CD4-positive, alpha-beta memory T cell (primary cell): ENCODE data around the gene PCF11. TPM values are rescaled to one million over a fixed set of nuclear protein-coding genes. Genes with fewer than 3 reads are reported as not detected.

Experiments
- CTCF ChIA-PET: fragments of 350-600 bp; sonication (Branson Sonifier 250); formaldehyde crosslinking; loops from one replicate; lab custom pipeline; 2021; ENCODE audit warnings: inconsistent platforms; ENCODE audit not compliant: partially characterized antibody; lab: Charles Lee
- POLR2A ChIA-PET: fragments of 350-600 bp; sonication (Branson Sonifier 250); formaldehyde crosslinking; loops from one replicate; lab custom pipeline; 2021; ENCODE audit not compliant: partially characterized antibody; lab: Charles Lee
- DNase-seq, 5 donors: peaks; one replicate each; pipeline versions ENCODE4 v3.0.0 to v3.0.0-alpha.2; 2020 to 2022; ENCODE audit warnings: mixed read lengths in 1 of 5
- H3K27ac ChIP-seq: one replicate; pipeline ENCODE4 v1.7.0; 2013; ENCODE audit warnings: low read depth, low read length
- H3K27me3 ChIP-seq: 2 replicates; pipeline ENCODE4 v1.7.0; 2013; ENCODE audit warnings: mild to moderate bottlenecking, low read length, moderate library complexity; ENCODE audit not compliant: insufficient read depth
- H3K36me3 ChIP-seq: 2 replicates; pipeline ENCODE4 v1.7.0; 2013; ENCODE audit warnings: mild to moderate bottlenecking, low read length, moderate library complexity; ENCODE audit not compliant: insufficient read depth
- H3K4me1 ChIP-seq: 2 replicates; pipeline ENCODE4 v1.7.0; 2013; ENCODE audit warnings: mild to moderate bottlenecking, low read length, moderate library complexity; ENCODE audit not compliant: insufficient read depth
- H3K4me3 ChIP-seq, 2 donors: one replicate each; pipeline ENCODE4 v1.7.0; 2013; ENCODE audit warnings: low read length in 2 of 2, mild to moderate bottlenecking in 1 of 2
- H3K9me3 ChIP-seq, 2 donors: one replicate each; pipeline ENCODE4 v1.7.0; 2013; ENCODE audit warnings: low read length in 2 of 2, control low read depth in 1 of 2; ENCODE audit not compliant: control insufficient read depth in 1 of 2
- H3K27ac Mint-ChIP-seq, 7 donors: one replicate each; pipeline ENCODE4 v1.8.0; 2020 to 2021; ENCODE audit warnings: mixed read lengths in 7 of 7, mild to moderate bottlenecking in 6 of 7, inconsistent platforms in 3 of 7, moderate library complexity in 3 of 7
- H3K27me3 Mint-ChIP-seq, 2 donors: one replicate each; pipeline ENCODE4 v1.8.0; 2020 to 2021; ENCODE audit warnings: mixed read lengths in 2 of 2
- H3K36me3 Mint-ChIP-seq, 2 donors: one replicate each; pipeline ENCODE4 v1.8.0; 2020 to 2021; ENCODE audit warnings: mixed read lengths in 2 of 2, inconsistent platforms in 1 of 2, mild to moderate bottlenecking in 1 of 2
- H3K4me1 Mint-ChIP-seq, 4 donors: one replicate each; pipeline ENCODE4 v1.8.0; 2020 to 2021; ENCODE audit warnings: mixed read lengths in 4 of 4, mild to moderate bottlenecking in 1 of 4
- H3K4me3 Mint-ChIP-seq, 8 donors: one replicate each; pipeline ENCODE4 v1.8.0; 2020 to 2021; ENCODE audit warnings: mixed read lengths in 8 of 8, mild to moderate bottlenecking in 7 of 8, moderate library complexity in 6 of 8, inconsistent platforms in 3 of 8
- H3K9me3 Mint-ChIP-seq, 8 donors: one replicate each; pipeline ENCODE4 v1.8.0; 2020 to 2021; ENCODE audit warnings: mixed read lengths in 8 of 8, mild to moderate bottlenecking in 5 of 8, inconsistent platforms in 3 of 8, moderate library complexity in 1 of 8
- intact Hi-C: fragments of 100-400 bp; cut with micrococcal nuclease; formaldehyde crosslinking; loops from one replicate; pipeline ENCODE4 v1.15.1; 2023
- polyA plus RNA-seq, 2 donors: library from polyadenylated mRNA; unstranded; fragments of 300-500 nt; fragmentation: Illumina TruSeq; gene quantifications; one replicate each; pipeline ENCODE4 v1.2.3, GENCODE V29; 2021
- total RNA-seq, 2 experiments: library from RNA; stranded (reverse); gene quantifications; one replicate each; pipeline ENCODE4 v1.2.3, GENCODE V29; 2021

The PCF11 gene
- total and polyA plus RNA-seq, 4 experiments from 2014 or later: 11.6 to 165 (median 101) TPM

DNA sequence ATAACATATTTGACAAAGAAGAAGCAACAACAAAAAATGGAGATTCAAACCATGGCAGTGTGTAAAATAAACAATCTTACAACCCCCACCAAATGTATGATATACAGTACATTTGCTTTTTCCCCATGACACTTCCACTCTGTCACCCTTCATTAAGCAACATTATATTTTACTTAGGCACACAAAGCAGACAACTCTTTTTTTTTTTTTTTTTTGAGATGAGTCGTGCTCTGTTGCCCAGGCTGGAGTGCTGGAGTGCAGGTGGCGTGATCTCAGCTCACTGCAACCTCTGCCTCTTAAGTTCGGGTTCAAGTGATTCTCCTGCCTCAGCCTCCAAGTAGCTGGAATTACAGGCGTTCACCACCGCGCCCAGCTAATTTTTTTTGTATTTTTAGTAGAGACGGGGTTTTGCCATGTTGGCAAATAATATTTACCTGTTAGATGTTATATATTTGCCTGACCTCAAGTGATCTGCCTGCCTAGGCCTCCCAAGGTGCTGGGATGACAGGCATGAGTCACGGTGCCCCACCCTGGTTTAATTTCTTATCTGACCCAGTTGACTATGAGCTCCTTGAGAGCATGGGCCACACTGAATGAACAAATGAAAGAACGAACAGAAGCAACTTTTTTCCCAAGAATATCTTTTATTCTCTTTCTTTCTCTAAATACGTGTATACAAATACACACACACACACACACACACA, 5.5 kb upstream of the PCF11 start:
- H3K27me3 ChIP-seq: no peaks in the 10 kb centered on the region
- H3K4me1 ChIP-seq: peaks cover 6% of the 10 kb centered on the region
- Mint-ChIP-seq H3K4me3 (no peak overlapping the region), H3K9me3 (no peaks in the 10 kb centered on the region), H3K4me1 (peaks cover 0 to 11% (median 9%) of the 10 kb centered on the region in 4 donors), H3K27ac (no peak overlapping the region), H3K27me3 (peaks cover 0 to 1% of the 10 kb centered on the region in 2 donors), H3K36me3 (peaks cover 0 to 4% of the 10 kb centered on the region in 2 donors)
- intact Hi-C loops: no loop called here
- H3K4me3 ChIP-seq: no peak overlapping the region
- DNase-seq: no peak
- ChIA-PET POLR2A (interaction anchor here (0.7 kb wide), 1 partner anchor 15 kb away, joined by 3 read pairs; no protein-coding TSS in a partner anchor), CTCF (interaction anchor here (0.9 kb wide), 1 partner anchor 227 kb away, joined by 3 read pairs; no protein-coding TSS in a partner anchor)
- H3K36me3 ChIP-seq: no peaks in the 10 kb centered on the region
- H3K9me3 ChIP-seq: no peaks in the 10 kb centered on the region
- H3K27ac ChIP-seq: no peak overlapping the region

DNA sequence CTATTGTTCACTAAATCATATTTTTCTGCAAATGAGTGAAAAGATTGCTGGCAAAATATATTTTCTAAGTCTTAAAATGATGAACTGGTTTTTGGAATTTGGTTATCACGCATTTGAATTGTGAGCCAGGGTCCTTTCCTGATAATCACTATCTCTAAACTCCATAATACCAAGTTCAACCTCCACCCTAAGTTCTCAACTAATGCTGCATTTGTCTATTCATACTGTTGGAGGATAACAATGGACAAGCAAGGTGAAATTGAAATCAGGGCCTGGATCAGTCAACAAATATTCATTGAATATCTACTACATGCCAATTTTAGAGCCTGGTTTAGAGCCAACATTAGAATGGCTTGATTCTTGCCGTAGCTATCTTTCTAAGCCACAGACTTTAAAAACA, 4.7 kb upstream of the PCF11 start:
- H3K4me3 Mint-ChIP-seq: no peak overlapping the region
- no peaks in the 10 kb centered on the region for H3K27me3 ChIP-seq
- intact Hi-C loops: no loop called here
- H3K27ac Mint-ChIP-seq: no peak overlapping the region
- peaks cover 6% of the 10 kb centered on the region for H3K4me1 ChIP-seq
- peaks cover 0 to 12% of the 10 kb centered on the region in 2 donors for H3K36me3 Mint-ChIP-seq
- ChIA-PET POLR2A (no interaction called here), CTCF (interaction anchor here (0.9 to 1.1 kb wide), 2 partner anchors 12 to 227 kb away, joined by 3 read pairs; no protein-coding TSS in a partner anchor)
- H3K9me3 Mint-ChIP-seq: peaks cover 0 to 3% (median 0%) of the 10 kb centered on the region in 8 donors
- peaks cover 0 to 1% of the 10 kb centered on the region in 2 donors for H3K27me3 Mint-ChIP-seq
- H3K4me3 ChIP-seq: no peak overlapping the region
- H3K9me3 ChIP-seq: no peaks in the 10 kb centered on the region
- peaks cover 0 to 18% (median 9%) of the 10 kb centered on the region in 4 donors for H3K4me1 Mint-ChIP-seq
- DNase-seq: no peak
- no peaks in the 10 kb centered on the region for H3K36me3 ChIP-seq
- H3K27ac ChIP-seq: no peak overlapping the region

DNA sequence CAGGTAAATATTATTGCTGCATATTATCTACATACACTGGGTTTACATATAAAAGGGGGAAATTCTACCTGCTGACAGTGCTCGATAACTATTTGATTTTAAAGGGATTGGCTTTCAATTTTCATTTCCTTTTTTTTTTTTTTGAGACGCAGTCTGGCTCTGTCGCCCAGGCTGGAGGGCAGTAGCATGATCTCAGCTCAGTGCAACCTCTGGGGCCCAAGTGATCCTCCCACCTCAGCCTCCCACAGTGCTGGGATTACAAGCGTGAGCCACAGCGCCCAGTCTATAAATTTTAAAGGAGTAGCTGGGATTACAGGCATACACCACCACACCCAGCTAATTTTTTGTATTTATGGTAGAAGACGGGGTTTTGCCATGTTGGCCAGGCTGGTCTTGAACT, 3.2 kb upstream of the PCF11 start:
- intact Hi-C loops: no loop called here
- Histone ChIP-seq H3K27me3 (no peaks in the 10 kb centered on the region), H3K9me3 (no peaks in the 10 kb centered on the region), H3K4me1 (peaks cover 6% of the 10 kb centered on the region), H3K4me3 (no peak overlapping the region), H3K27ac (no peak overlapping the region), H3K36me3 (no peaks in the 10 kb centered on the region)
- Mint-ChIP-seq H3K27ac (no peak overlapping the region), H3K27me3 (no peaks in the 10 kb centered on the region), H3K36me3 (peaks cover 0 to 23% of the 10 kb centered on the region in 2 donors), H3K4me1 (peaks cover 0 to 19% (median 9%) of the 10 kb centered on the region in 4 donors), H3K9me3 (peaks cover 0 to 3% (median 0%) of the 10 kb centered on the region in 8 donors), H3K4me3 (no peak overlapping the region)
- CTCF ChIA-PET: no interaction called here
- POLR2A ChIA-PET: no interaction called here
- DNase-seq: no peak

DNA sequence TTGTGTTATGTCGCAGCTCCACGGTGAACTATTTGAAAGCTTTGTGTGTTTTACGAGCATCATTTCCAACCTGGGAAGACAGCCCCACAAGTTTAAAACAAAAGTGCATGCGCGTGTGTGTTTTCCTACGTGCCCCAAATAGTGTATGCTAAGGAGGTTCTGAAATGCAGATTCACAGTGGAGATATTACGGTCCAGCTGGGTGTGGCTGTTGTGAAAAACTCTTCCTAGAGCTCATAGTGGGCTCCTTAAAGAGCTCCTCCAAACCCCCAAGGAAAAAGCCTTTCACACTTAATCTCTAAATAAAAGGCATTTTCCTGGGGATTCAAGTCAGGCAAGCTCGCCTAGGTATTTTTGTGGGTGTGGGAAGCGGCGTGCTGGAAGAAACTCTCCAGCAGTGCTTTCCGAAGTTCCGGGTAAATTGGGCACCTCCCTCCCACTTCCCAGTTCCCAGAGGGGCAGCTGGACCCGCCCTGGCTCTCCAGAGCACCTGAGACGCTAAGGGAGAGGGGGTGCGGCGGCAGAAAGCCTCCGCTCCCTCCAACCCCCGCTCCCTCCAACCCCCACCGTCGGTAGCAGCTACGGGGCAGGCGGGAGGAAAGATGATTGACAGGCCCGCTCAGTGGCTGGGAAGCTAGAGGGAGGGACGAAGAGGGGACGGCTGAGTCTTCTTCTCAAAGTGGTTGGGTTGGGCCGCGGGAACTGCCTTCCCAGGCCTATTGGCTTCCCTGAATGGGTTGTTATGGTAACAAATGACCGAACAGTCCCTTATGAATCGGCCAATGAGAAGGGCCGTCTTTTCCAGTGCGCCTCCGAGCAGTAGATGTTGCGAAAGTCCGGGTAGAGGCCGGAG, 561 bp upstream of the PCF11 start:
- H3K36me3 Mint-ChIP-seq: peaks cover 14 to 48% of the 10 kb centered on the region in 2 donors
- peaks cover 0 to 3% (median 0%) of the 10 kb centered on the region in 8 donors for H3K9me3 Mint-ChIP-seq
- H3K4me3 Mint-ChIP-seq: peak overlapping the region; percentile 99 to 100 (median 100)
- Histone ChIP-seq H3K4me3 (peak overlapping the region; percentile 94 to 96), H3K36me3 (peaks cover 9% of the 10 kb centered on the region), H3K9me3 (no peaks in the 10 kb centered on the region), H3K4me1 (peaks cover 23% of the 10 kb centered on the region), H3K27me3 (no peaks in the 10 kb centered on the region), H3K27ac (peak overlapping the region; percentile 98)
- ChIA-PET CTCF (interaction anchor here (0.9 to 3.2 kb wide), 21 partner anchors 9 to 289 kb away, joined by 3 to 18 read pairs (median 4); partner anchors contain the start of genes CCDC90B, DDIAS, PRCP and RAB30), POLR2A (interaction anchor here (0.7 to 7.1 kb wide), 49 partner anchors 9 to 289 kb away, joined by 3 to 188 read pairs (median 6); partner anchors contain the start of genes ANKRD42, CCDC90B, DDIAS and PRCP)
- DNase-seq: peak; percentile 94 to 99 (median 99)
- peaks cover 17 to 45% (median 27%) of the 10 kb centered on the region in 4 donors for H3K4me1 Mint-ChIP-seq
- H3K27ac Mint-ChIP-seq: peak overlapping the region; percentile 99 to 100 (median 100)
- intact Hi-C loops: loop anchor here (1.0 kb wide), 5 partner anchors 85 to 255 kb away; partner anchors contain the start of genes DDIAS and RAB30
- H3K27me3 Mint-ChIP-seq: no peaks in the 10 kb centered on the region

DNA sequence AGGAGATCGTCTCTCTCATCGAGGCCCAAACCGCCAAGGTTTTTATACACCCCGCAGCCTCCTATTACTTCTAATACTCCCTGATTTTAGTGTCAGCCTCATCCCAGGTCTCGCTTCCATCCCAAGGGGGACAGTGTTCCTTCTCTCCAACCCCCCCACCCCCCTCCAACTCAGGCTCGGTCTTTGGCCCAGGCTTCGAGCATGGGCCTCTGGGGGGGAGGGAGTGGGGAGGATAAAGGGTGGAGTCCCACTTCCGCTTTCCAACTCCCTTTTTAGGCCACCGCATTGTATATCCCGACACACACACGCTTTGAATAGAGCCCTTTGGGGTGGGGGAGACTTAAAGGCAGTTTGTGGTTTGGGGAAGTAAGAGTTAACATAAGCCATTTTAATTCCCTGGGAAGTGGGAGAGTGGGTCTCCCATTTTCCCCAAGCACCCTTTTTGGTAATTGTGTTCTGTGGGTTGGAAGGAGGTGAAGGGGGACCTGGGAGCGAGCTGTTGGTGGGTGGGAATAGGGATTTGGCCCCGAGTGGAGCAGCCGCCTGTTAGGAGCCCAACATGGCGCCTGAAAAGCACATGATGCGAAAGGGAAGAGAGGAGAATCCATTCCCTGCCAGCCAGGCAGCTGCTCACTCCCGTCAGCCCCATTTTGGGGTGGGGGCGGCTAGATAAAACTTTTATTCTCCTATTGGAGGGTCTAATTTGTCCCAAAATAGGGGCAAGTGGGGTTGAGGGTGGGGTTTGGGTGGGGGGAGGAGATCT, 844 bp downstream of the PCF11 start:
- H3K27ac ChIP-seq: peak overlapping the region; percentile 98
- H3K9me3 Mint-ChIP-seq: peaks cover 0 to 3% (median 0%) of the 10 kb centered on the region in 8 donors
- peaks cover 17 to 55% of the 10 kb centered on the region in 2 donors for H3K36me3 Mint-ChIP-seq
- peaks cover 12% of the 10 kb centered on the region for H3K36me3 ChIP-seq
- peak overlapping the region; percentile 99 to 100 (median 100) for H3K27ac Mint-ChIP-seq
- ChIA-PET CTCF (interaction anchor here (1.3 to 3.2 kb wide), 6 partner anchors 22 to 257 kb away, joined by 3 to 18 read pairs (median 8); partner anchors contain the start of genes CCDC90B, DDIAS, PRCP and RAB30), POLR2A (interaction anchor here (0.8 to 7.1 kb wide), 36 partner anchors 8 to 257 kb away, joined by 3 to 188 read pairs (median 12); partner anchors contain the start of genes ANKRD42, CCDC90B, DDIAS and PRCP)
- H3K4me3 ChIP-seq: peak overlapping the region; percentile 85 to 100
- H3K27me3 Mint-ChIP-seq: no peaks in the 10 kb centered on the region
- H3K9me3 ChIP-seq: no peaks in the 10 kb centered on the region
- peaks cover 27 to 59% (median 39%) of the 10 kb centered on the region in 4 donors for H3K4me1 Mint-ChIP-seq
- no peaks in the 10 kb centered on the region for H3K27me3 ChIP-seq
- DNase-seq: peak; percentile 48 to 63 (median 58)
- intact Hi-C loops: loop anchor here (1.0 to 2.0 kb wide), 4 partner anchors 15 to 129 kb away; partner anchors contain the start of genes ANKRD42 and CCDC90B
- H3K4me1 ChIP-seq: peaks cover 37% of the 10 kb centered on the region
- peak overlapping the region; percentile 99 to 100 (median 100) for H3K4me3 Mint-ChIP-seq

DNA sequence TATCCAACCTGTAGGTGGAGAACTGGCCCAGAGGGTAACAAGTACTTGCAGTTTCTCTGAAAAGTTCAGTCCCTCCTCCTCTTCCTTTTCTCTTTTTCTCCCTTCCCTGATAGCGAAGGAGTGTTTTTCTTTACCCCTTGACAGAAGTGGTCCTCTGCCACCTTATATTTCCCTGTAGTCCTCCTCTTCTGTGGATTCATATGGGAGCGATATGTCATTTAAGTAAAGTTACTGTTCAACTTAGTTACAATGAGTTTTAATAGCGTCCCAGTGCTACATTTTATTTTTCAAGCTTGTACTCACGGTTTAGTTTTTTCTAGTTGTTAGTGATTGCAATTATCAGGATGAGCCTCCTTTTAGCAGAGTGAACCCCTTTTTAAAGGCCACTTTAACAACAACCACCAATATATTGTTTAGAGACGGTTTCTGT, 1.4 kb downstream of the PCF11 start:
- Histone ChIP-seq H3K4me1 (peaks cover 43% of the 10 kb centered on the region), H3K4me3 (peak overlapping the region; percentile 85 to 100), H3K36me3 (peaks cover 12% of the 10 kb centered on the region), H3K9me3 (no peaks in the 10 kb centered on the region), H3K27ac (peak overlapping the region; percentile 98), H3K27me3 (no peaks in the 10 kb centered on the region)
- ChIA-PET POLR2A (interaction anchor here (1.1 to 7.1 kb wide), 15 partner anchors 10 to 258 kb away, joined by 3 to 188 read pairs (median 32); partner anchors contain the start of genes ANKRD42, DDIAS, PRCP and RAB30), CTCF (interaction anchor here (1.3 to 3.2 kb wide), 4 partner anchors 16 to 92 kb away, joined by 3 to 16 read pairs (median 7); partner anchors contain the start of gene RAB30)
- DNase-seq: no peak
- Mint-ChIP-seq H3K4me1 (peaks cover 29 to 65% (median 43%) of the 10 kb centered on the region in 4 donors), H3K27me3 (no peaks in the 10 kb centered on the region), H3K36me3 (peaks cover 17 to 55% of the 10 kb centered on the region in 2 donors), H3K27ac (peak overlapping the region; percentile 99 to 100 (median 100)), H3K9me3 (peaks cover 0 to 3% (median 0%) of the 10 kb centered on the region in 8 donors), H3K4me3 (peak overlapping the region; percentile 99 to 100 (median 100))
- intact Hi-C loops: loop anchor here (2.0 kb wide), 1 partner anchor 14 kb away; no protein-coding TSS in a partner anchor
